ENCODE results near the gene LRRC8E.
"Not testable (repeated sequence)": the region's sequence is repeated elsewhere in the genome, so short reads cannot be mapped to it uniquely, and the experiment has no call there.

Gene LRRC8E

DNA sequence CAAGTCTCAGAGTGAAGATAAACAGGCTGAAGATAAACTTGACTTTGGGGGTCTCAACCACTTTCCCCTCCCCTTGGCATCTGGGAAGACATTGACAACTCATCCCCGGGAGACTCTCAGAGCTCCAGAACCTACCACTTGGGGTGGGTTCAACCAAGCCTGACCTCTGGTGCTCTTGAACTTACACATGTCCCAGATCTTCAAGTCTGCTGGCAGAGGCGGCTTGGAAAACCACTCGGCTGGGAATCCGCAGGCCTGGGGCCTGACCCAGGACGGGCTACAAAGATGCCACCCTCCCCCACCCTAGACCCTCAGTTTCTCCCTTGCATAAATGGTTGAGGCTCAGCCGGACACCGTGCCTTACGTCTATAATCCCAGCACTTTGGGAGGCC, 512 bp downstream of the LRRC8E start:
- H2AFZ ChIP-seq (ENCODE audit: low read depth): no peak overlapping the region
- H4K20me1 ChIP-seq (ENCODE audit: insufficient read depth): no peaks in the 10 kb centered on the region
- TF ChIP-seq, protein P1, sequence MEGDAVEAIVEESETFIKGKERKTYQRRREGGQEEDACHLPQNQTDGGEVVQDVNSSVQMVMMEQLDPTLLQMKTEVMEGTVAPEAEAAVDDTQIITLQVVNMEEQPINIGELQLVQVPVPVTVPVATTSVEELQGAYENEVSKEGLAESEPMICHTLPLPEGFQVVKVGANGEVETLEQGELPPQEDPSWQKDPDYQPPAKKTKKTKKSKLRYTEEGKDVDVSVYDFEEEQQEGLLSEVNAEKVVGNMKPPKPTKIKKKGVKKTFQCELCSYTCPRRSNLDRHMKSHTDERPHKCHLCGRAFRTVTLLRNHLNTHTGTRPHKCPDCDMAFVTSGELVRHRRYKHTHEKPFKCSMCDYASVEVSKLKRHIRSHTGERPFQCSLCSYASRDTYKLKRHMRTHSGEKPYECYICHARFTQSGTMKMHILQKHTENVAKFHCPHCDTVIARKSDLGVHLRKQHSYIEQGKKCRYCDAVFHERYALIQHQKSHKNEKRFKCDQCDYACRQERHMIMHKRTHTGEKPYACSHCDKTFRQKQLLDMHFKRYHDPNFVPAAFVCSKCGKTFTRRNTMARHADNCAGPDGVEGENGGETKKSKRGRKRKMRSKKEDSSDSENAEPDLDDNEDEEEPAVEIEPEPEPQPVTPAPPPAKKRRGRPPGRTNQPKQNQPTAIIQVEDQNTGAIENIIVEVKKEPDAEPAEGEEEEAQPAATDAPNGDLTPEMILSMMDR (conservative IDR thresholded peaks at IDR 0.05; ENCODE audit: low read depth, low read length): no peak
- no peaks in the 10 kb centered on the region for H3K36me3 ChIP-seq (ENCODE audit: insufficient read depth)
- no peaks in the 10 kb centered on the region for H3K4me1 ChIP-seq (ENCODE audit: low read depth, poor library complexity, severe bottlenecking)
- no peaks in the 10 kb centered on the region for H3K79me2 ChIP-seq (ENCODE audit: insufficient read depth, low read depth)
- H3K27me3 ChIP-seq (ENCODE audit: insufficient read depth, low read depth): peaks cover 62% of the 10 kb centered on the region
- no peak overlapping the region for H3K9ac ChIP-seq
- no peak overlapping the region for H3K4me3 ChIP-seq (IDR thresholded peaks at IDR 0.05; ENCODE audit: insufficient read depth, low read depth, low read length)
- H3K4me2 ChIP-seq: no peak overlapping the region
- no peak overlapping the region for H3K27ac ChIP-seq

DNA sequence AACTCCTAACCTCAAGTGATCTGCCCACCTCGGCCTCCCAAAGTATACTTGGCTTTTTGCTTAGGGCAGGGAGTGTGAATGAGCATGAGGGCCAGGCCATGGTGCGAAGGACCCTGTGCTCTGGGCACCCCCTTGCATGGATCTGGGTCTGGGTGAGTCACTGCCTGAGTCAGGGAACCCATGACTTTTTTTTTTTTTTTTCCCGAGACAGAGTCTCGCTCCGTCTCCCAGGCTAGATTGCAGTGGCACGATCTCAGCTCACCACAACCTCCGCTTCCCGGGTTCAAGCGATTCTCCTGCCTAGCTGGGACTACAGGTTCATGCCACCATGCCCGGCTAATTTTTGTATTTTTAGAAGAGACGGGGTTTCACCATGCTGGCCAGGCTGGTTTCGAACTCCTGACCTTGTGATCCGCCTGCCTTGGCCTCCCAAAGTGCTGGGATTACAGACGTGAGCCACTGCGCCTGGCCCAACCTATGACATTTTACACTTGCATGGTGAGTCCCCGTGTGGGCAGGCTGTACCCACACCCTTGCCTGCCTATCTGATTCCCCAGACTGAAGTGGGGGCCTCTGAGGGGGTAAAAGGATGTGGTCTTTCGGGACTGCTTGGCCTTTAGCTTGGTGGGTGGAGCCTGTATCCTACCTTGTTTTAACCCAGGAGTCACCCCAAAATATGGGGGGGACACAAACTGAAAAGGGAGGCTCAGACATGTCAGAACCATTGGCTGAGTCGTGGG, 5.2 kb downstream of the LRRC8E start:
- not testable (repeated sequence) for H2AFZ ChIP-seq (ENCODE audit: low read depth)

DNA sequence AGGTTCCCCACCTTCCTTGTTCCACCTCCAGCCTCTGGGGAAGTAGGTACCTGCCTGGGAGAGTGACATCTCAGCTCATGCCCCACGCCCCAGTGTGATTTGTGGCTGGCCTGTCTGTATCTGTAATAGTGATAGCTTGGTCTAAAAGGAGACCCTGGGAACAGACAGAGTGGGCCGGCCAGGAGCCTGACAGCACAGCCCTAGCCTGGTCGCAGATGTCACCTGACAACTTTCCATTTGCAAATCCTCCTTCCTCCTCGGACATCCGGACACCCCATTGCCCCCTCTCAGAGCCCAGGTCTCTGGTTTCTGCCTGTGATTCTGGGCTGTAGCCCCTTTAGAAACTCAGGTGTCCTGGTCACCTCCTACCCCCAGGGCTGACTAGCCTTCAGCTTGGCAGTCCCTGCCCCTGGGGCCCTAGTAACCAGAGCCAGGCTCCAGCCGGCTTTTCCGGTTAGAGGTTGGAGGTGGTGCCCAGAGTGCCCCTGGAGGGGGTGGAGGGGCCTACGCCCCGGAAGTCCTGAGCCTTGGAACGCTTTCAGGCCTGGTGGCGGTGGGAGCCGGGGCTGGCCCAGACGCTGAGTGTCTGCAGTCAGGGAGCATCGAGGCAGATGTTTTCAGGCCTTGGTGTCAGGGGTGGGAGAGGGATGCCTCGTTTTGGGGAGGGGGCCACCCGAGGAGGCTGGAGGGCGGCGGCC, 6.5 kb downstream of the LRRC8E start:
- no peak overlapping the region for H3K27ac ChIP-seq
- no peaks in the 10 kb centered on the region for H3K4me1 ChIP-seq (ENCODE audit: low read depth, poor library complexity, severe bottlenecking)
- H4K20me1 ChIP-seq (ENCODE audit: insufficient read depth): no peaks in the 10 kb centered on the region
- H3K4me3 ChIP-seq (IDR thresholded peaks at IDR 0.05; ENCODE audit: insufficient read depth, low read depth, low read length): no peak overlapping the region
- no peak overlapping the region for H3K9ac ChIP-seq
- H3K27me3 ChIP-seq (ENCODE audit: insufficient read depth, low read depth): peaks cover 29% of the 10 kb centered on the region
- no peak overlapping the region for H3K4me2 ChIP-seq
- no peaks in the 10 kb centered on the region for H3K79me2 ChIP-seq (ENCODE audit: insufficient read depth, low read depth)
- no peaks in the 10 kb centered on the region for H3K36me3 ChIP-seq (ENCODE audit: insufficient read depth)
- H2AFZ ChIP-seq (ENCODE audit: low read depth): no peak overlapping the region
- TF ChIP-seq, protein P1 (conservative IDR thresholded peaks at IDR 0.05; ENCODE audit: low read depth, low read length): no peak

More for the DNA sequence above, 5.2 kb downstream of the LRRC8E start:
- H3K36me3 ChIP-seq (ENCODE audit: insufficient read depth); H4K20me1 ChIP-seq (ENCODE audit: insufficient read depth); H3K4me1 ChIP-seq (ENCODE audit: low read depth, poor library complexity, severe bottlenecking); H3K27ac ChIP-seq; H3K4me3 ChIP-seq (IDR thresholded peaks at IDR 0.05; ENCODE audit: insufficient read depth, low read depth, low read length); H3K9ac ChIP-seq; H3K4me2 ChIP-seq; H3K79me2 ChIP-seq (ENCODE audit: insufficient read depth, low read depth): not testable (repeated sequence)
- H3K27me3 ChIP-seq (ENCODE audit: insufficient read depth, low read depth): peaks cover 39% of the 10 kb centered on the region

DNA sequence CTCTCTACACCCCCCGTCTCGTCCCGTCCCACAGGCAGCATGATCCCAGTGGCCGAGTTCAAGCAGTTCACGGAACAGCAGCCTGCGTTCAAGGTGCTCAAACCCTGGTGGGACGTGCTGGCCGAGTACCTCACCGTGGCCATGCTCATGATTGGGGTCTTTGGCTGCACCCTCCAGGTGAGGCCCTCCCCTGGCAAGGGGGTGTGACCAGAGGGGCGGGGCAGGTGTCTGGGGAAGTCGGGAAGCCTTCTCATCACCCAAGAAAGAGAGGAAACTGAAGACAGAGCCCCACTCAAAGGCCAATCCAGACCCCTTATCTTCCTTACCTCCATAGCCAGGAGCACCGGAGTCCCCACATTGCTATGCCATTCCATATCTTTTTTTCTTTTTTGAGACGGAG, 7.3 kb downstream of the LRRC8E start:
- Histone ChIP-seq H3K4me3 (IDR thresholded peaks at IDR 0.05; ENCODE audit: insufficient read depth, low read depth, low read length) (no peak overlapping the region), H3K4me2 (no peak overlapping the region), H3K79me2 (ENCODE audit: insufficient read depth, low read depth) (no peaks in the 10 kb centered on the region), H2AFZ (ENCODE audit: low read depth) (no peak overlapping the region), H3K4me1 (ENCODE audit: low read depth, poor library complexity, severe bottlenecking) (no peaks in the 10 kb centered on the region), H4K20me1 (ENCODE audit: insufficient read depth) (no peaks in the 10 kb centered on the region), H3K27ac (no peak overlapping the region), H3K27me3 (ENCODE audit: insufficient read depth, low read depth) (peaks cover 25% of the 10 kb centered on the region; the same call in 1 of the 2 replicates), H3K9ac (no peak overlapping the region), H3K36me3 (ENCODE audit: insufficient read depth) (no peaks in the 10 kb centered on the region)
- TF ChIP-seq, protein P1 (conservative IDR thresholded peaks at IDR 0.05; ENCODE audit: low read depth, low read length): no peak

GRCh38 chr19:7897292-7897691, 9.0 kb downstream of the LRRC8E start:
- no peak overlapping the region for H3K27ac ChIP-seq
- no peak overlapping the region for H2AFZ ChIP-seq (ENCODE audit: low read depth)
- H3K27me3 ChIP-seq (ENCODE audit: insufficient read depth, low read depth): peaks cover 13% of the 10 kb centered on the region; the same call in 1 of the 2 replicates

More at GRCh38 chr19:7897292-7897691, 9.0 kb downstream of the LRRC8E start:
- no peak overlapping the region for H3K4me2 ChIP-seq
- TF ChIP-seq, protein P1 (conservative IDR thresholded peaks at IDR 0.05; ENCODE audit: low read depth, low read length): no peak
- no peaks in the 10 kb centered on the region for H3K79me2 ChIP-seq (ENCODE audit: insufficient read depth, low read depth)
- no peaks in the 10 kb centered on the region for H3K4me1 ChIP-seq (ENCODE audit: low read depth, poor library complexity, severe bottlenecking)
- no peak overlapping the region for H3K4me3 ChIP-seq (IDR thresholded peaks at IDR 0.05; ENCODE audit: insufficient read depth, low read depth, low read length)
- H3K9ac ChIP-seq: no peak overlapping the region
- no peaks in the 10 kb centered on the region for H3K36me3 ChIP-seq (ENCODE audit: insufficient read depth)
- no peaks in the 10 kb centered on the region for H4K20me1 ChIP-seq (ENCODE audit: insufficient read depth)

Data from KMS-11 (cell line).